ENCODE results near the gene MYL6B.

Gene MYL6B

DNA sequence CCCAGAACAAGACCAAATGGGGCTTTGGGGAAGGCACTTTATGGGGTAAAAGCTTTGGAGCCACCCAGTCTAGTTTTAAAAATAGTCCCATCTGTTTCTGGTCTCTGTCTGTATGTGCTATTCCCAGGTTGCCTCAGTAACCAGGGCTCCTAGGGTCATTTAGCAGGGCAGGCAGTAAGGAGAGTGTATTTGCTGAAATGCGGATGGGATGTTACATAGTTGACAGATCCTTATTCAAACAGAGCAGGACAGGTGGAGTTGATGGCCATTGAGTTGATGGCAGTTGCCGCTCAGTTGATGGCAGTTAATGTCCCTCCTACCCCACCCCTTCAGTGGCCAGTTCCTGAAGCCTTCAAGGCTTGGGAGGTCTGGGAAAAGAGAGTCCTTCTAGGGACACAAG lies 29.8 kb upstream of the MYL6B start:
- DNase-seq (ENCODE audit: low read depth): no peak

DNA sequence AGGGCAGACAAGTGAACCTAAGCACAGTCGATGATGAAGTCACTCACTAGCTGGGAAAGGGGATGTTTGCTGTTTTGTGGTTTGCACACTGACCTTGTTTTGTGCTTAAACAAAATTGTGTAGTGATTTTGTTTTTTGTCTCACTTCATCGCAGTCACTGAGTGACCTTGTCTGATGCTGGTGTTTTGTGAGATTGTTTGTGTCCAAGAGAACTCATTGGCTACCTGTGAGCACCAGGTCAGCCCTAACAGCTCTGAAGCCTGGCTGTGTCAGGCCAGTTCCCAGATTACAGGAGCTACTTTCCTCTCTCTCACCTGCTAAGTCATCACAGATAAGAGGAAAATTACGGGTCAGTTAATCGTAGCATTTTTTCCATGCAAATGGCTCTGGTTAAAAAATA lies 28.3 kb upstream of the MYL6B start:
- no peak for DNase-seq (ENCODE audit: low read depth)

DNA sequence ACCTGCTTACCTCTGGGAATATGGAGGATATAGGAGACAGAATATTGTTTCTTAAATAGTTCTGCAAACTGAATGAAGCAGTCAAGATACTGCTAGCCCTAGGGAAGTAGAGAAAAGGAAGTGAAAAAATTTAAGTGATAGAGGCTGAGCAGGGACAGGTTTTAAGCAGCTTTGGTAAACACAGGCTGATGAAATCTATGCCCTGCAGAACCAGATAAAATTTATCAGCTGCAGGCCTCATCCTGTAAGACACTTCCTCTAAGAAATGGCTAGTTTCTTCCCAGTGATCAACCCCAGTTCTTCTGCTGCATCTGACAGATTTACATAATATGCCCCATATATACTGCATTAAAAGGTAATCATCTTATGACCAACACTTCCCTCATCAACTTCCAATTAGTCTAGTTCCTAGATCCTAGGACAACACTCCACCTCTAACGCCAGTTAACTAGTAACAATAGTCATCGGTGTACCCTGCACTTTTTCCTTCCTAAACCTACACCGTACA lies 25.6 kb upstream of the MYL6B start:
- DNase-seq (ENCODE audit: low read depth): no peak

DNA sequence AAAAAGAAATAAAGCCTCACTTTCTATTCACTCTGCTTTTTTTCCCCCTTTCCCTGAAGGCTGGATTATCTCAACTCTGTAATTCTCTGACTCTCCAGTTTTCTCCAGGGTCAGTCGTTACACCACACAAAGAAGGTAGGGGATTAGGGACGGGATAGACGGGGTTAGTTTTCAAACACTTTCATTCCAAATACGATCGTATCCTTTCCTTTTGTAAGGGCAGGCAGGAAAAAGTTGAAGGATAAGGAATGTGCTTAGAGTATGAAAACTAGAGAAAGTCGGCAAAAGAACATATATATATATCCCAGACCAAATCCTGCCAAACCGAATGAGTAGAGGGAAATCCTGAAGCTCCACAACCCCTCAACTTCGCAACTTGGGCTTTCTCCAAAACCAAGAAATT lies 24.9 kb upstream of the MYL6B start:
- no peak for DNase-seq (ENCODE audit: low read depth)

DNA sequence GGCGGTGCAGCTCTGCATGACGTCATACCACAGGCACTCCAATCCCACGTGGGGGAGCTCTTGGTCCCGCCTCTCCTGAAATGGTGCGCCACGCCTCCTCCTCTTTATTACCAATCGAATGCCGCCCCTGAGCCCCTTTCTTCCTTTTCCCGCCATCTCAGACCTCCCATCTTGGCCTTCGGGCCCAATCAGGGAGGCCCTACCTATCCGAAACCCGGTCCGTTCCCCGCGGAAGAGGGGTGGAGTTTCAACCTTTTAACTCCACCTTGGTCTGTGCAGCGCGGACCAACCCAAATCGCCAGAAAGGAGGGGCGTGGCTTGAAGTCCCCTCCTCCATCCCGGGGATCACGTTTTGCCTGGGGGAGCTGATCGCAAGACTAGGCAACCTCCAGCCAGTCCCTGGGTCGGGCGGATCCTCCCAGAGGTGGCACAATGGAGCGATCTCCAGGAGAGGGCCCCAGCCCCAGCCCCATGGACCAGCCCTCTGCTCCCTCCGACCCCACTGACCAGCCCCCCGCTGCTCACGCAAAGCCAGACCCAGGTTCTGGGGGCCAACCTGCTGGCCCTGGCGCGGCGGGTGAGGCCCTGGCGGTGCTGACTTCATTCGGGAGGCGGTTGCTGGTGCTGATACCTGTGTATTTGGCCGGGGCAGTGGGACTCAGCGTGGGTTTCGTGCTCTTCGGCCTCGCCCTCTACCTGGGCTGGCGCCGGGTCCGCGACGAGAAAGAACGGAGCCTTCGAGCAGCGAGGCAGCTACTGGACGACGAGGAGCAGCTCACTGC lies 24.3 kb upstream of the MYL6B start, which contains the start of gene ESYT1:
ESYT1 (plus strand) TSS at position 380 of the 782 bp plus-strand sequence; CDS start at position 433, 53 bp downstream.
- peak; percentile 87 for DNase-seq (ENCODE audit: low read depth)

DNA sequence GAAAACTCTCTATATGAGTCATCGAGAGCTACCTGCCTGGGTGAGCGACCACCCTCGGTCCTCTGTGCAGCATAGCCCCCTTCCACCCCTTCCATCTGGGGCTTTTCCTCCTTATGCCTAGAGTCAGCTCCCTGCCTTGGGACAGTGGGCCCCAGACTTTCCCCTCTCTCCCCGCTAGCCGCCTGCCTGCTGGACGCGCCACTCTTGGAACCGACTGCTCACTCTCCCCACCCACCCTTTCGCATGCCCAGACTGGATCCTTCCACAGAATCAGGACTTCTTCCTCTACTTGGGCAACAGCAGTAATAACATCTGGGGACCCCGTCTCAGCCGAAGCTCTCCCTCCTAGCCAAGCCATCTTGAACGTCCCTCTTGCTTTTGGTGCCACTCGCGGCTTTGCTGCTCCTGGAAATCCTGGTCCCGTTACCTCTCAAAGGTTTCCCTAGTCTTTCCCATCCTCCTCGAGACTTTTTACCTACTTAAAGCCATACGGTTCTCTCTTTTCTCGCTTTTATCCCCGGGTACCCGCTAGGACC lies 23.6 kb upstream of the MYL6B start:
- DNase-seq (ENCODE audit: low read depth): no peak

DNA sequence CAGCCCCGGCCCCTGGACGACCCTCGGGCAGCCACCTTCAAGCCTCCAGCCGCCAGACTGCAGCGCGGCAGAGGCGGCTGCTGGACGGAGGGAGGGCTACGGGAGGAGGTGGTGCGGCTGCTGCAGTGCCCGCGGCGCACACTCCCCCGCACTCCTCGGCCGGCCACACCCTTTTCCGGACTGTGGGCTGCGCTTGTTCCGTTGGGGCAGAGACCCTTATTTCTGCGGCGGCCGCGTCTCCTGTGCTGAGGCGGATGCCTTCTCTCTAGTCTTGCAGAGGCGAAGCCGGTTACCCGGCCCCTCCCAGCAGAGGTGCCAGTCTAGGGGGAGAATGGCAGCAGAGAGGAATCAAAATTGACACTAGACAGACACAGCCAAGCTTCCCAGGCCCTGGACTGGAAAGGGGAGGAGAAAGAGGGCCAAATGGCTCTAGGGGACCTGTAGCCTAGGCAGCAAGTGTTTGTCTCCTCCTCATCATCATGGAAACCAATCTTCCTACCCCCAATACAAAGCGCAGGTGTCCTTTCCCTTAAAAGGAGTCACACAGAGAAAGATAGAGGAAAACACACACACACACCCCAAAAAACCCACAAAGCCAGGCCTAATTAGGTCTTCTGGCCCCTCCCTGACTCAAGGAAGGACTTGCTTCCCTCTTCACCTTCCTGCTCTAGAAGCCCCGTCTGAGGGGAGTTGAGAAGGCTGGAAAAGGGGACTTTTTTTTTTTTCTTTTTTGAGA lies 23.0 kb upstream of the MYL6B start:
- peak; percentile 45 for DNase-seq (ENCODE audit: low read depth)

DNA sequence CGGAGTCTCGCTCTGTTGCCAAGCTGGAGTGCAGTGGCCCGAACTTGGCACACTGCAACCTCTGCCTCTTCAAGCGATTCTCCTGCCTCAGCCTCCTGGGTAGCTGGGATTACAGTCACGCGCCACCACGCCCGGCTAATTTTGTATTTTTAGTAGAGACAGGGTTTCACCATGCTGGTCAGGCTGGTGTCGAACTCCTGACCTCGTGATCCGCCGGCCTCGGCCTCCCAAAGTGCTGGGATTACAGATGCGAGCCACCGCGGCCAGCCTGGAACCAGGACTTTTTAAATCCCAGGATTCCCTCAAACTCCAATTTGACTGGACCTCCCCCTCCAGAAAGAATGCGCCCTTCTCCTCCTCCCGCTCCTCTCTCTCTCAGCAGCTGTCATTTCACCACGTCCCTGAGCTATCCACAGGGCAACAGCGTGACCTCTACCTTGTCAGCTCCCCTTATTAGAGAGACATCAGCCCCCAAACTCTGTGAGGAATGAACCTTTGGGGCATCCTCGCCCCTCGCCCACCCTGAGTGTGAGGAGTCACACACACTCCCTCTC lies 22.4 kb upstream of the MYL6B start:
- DNase-seq (ENCODE audit: low read depth): no peak

DNA sequence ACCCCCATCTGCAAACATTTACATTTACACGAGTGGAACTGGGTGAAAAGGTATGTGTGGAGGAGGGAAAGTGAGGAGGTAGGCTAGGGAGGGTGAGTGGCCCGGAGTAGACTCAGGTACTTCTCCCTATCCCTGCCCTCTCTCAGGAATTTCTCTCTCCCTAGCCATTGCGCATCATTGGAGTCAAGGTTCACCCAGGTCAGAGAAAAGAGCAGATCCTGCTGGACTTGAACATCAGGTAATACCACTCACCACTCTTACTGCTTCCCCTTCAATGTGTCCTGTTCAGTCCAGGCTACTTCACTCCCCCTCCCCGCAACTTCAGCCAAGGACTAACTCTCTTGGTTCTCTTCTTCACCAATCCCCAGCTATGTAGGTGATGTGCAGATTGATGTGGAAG lies 21.5 kb upstream of the MYL6B start:
- DNase-seq (ENCODE audit: low read depth): no peak

DNA sequence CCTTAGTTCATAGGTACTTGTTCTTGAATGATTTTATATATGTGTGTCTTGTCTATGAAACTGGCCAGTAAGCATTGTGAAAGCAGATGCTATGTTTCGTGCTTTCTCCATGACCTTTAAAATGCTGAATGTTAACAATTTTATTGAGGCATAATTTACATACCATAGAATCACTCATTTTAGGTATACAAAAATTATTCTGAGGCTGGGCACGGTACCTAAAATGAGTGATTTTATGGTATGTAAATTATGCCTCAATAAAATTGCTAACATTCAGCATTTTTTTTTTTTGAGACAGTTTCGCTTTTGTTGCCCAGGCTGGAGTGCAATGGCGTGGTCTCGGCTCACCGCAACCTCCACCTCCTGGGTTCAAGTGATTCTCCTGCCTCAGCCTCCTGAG lies 17.5 kb upstream of the MYL6B start:
- no peak for DNase-seq (ENCODE audit: low read depth)

DNA sequence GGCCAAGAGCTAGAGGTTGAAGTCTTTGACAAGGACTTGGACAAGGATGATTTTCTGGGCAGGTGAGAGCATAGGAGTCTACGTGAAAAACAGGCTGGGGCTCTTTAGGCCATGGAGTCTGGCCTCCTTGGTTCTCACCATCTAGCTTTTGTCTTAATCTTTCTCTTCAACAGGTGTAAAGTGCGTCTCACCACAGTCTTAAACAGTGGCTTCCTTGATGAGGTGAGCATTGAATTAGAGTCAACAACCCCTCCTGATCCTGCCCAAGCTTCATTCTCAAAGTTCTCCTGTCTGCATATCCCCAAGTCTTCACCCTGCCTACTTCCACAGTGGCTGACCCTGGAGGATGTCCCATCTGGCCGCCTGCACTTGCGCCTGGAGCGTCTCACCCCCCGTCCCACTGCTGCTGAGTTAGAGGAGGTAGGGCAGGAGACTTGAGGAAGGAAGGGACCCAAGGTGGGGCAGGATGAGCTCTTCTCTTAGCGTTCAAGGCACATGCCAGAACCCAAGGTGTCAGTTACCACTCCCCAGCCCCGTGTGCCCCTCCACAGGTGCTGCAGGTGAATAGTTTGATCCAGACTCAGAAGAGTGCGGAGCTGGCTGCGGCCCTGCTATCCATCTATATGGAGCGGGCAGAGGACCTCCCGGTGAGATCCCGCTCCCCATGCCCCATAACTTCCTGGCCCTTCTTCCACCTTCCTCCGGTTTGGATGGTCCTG lies 14.4 kb upstream of the MYL6B start:
- no peak for DNase-seq (ENCODE audit: low read depth)

DNA sequence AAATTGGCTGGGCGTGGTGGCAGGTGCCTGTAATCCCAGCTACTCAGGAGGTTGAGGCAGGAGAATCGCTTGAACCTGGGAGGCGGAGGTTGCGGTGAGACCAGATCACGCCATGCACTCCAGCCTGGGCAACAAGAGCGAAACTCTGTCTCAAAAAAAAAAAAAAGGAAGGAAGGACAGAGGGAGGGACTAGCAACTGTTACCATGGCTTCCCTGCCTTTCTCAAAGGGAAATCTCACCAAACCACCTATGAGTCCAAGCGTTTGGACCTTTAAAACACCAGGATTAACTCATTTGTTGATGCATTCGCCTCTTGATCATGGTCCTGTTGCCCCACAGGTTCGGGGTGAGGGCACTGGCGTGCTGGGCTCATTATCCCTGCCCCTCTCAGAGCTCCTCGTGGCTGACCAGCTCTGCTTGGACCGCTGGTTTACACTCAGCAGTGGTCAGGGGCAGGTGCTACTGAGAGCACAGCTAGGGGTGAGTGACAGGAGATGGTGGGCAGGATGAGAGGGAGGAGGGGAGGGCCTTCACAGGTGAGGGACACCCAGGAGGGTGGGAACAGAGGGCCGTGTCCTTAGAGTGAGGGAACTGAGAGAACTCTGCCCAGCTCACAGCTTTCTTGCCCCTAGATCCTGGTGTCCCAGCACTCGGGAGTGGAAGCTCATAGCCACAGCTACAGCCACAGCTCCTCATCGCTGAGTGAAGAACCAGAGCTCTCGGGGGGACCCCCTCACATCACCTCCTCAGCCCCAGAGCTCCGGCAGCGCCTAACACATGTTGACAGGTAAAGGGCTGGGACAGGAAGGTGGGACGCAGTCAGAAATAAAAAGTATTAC lies 10.2 kb upstream of the MYL6B start:
- no peak for DNase-seq (ENCODE audit: low read depth)

DNA sequence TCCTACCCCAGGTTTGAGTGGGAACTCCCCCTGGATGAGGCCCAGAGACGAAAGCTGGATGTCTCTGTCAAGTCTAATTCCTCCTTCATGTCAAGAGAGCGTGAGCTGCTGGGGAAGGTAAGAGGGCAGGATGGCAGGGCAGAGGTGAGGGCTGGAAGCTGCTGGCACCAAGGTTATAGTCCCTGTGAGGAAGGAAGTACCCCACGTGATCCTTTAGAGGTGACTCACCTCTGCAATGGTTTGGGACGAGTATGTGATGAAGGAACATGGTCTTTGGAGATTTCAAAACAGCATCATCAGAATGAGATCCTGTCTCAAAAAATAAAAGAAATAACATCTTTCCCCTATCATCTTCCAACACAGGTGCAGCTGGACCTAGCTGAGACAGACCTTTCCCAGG lies 9.2 kb upstream of the MYL6B start:
- DNase-seq (ENCODE audit: low read depth): no peak

DNA sequence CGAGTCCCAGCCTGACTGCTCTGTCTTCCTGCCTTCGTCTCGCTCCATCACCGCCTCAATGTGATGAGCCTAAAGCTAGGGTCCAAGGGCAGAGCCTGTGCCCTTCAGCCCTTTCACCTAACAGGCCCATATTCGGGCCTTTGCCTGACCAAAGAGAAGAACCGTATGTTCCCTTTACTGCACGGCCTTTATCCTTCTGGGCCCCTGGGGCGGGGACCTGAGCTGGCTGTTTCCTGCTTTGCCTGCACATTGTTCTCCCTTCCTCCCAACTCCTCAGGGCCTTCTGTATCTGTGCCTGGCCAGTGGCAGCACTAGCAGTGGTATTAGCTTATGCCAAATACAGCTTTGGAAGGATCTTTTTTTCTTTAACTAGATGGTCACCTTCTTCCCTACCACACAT lies 8.5 kb upstream of the MYL6B start:
- no peak for DNase-seq (ENCODE audit: low read depth)

DNA sequence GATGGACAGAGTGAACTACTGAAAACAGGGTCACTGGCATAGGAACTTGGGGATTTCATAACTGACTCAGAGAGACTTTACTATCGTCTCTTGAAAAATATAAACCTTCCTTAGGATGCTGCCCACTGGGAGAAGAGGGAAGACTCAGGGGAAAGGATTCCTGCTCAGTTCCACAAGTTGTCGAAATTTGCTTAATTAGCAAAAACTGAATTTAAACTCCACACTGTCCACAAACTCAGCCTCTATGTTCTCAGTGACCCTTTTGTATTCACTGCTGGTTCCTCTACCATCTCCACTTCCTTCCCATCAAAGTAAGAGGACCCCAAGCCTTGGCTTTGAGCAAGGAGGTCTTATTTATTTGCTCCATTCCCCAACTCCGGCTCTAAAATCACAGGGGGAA lies 7.2 kb upstream of the MYL6B start:
- DNase-seq (ENCODE audit: low read depth): no peak

DNA sequence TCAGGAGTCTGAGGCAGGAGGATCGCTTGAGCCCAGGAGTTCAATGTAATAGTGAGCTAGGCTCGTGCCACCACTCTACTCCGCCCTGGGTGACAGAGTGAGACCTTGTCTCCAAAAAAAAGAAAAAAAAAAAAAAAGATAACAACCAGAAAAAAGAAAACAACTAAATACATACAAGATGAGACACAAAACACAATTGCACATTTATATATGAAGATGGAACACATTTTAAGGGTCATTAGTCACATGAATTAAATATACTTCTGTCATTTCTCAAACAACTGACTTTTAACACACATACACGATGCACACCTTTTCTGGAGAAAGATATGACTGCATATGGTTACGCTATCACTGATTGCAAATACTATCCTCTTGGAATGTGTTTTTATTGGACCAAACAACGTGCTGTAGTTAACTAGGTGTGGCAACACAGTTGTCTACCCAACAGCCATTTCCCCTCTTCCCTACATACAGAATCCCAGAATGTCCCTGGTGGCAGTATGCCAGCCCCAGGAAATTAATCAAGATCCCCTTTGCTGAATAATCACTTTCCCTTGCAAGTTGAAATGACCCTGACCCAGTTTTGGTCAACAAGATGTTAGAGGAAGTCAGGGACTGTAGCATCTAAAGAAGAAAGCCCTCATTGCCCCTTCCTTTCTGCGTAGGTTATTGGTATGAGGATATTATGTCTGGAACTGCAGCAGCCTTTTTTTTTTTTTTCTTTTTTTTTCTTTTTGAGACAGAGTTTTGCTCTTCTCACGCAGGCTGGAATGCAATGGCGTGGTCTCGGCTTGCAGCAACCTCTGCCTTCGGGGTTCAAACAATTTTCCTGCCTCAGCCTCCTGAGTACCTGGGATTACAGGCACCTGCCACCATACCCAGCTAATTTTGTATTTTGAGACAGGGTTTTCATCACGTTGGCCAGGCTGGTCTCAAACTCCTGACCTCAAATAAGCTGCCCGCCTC lies 5.6 kb upstream of the MYL6B start:
- no peak for DNase-seq (ENCODE audit: low read depth)

DNA sequence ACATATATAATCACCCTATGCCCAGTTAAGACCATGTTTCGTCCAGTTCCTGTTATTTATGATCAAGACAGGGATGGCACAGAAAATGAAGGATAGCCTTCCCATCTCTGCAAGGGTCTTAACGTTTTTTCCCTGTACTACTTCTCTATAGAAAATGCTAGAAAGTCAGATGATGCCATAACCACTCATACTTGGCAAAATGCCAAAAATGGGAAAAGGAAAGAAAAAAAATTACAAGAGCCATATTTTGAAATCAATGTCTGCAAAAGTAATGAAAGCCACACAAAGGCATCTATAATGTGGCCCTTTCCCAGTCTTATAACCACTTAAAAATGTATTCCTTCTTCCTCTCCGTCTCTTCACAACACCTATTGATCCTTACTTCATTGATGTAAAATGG lies 1.8 kb upstream of the MYL6B start:
- DNase-seq (ENCODE audit: low read depth): no peak

DNA sequence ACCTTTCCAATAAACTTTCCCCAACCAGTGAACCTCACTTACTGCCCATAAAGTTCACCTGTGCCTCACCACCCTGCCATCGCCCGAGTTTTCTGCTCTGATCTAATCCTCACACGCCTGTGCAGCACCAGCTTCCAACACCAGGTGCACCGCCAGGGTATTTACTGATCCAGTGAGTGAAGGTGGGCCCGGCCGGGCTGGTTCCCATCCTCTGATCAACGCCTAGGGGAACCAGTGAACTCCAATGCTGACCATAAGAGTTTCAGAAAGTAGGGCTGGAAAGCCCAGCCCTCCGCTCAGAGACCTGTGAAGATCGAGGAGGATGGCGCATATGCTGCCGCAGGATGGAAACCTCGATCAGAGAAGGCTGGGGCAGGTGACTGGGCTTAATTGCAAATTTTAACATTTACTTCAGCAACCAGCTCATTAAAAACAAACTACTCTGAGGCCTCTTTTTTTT lies 685 bp upstream of the MYL6B start:
- peak; percentile 38 for DNase-seq (ENCODE audit: low read depth)

DNA sequence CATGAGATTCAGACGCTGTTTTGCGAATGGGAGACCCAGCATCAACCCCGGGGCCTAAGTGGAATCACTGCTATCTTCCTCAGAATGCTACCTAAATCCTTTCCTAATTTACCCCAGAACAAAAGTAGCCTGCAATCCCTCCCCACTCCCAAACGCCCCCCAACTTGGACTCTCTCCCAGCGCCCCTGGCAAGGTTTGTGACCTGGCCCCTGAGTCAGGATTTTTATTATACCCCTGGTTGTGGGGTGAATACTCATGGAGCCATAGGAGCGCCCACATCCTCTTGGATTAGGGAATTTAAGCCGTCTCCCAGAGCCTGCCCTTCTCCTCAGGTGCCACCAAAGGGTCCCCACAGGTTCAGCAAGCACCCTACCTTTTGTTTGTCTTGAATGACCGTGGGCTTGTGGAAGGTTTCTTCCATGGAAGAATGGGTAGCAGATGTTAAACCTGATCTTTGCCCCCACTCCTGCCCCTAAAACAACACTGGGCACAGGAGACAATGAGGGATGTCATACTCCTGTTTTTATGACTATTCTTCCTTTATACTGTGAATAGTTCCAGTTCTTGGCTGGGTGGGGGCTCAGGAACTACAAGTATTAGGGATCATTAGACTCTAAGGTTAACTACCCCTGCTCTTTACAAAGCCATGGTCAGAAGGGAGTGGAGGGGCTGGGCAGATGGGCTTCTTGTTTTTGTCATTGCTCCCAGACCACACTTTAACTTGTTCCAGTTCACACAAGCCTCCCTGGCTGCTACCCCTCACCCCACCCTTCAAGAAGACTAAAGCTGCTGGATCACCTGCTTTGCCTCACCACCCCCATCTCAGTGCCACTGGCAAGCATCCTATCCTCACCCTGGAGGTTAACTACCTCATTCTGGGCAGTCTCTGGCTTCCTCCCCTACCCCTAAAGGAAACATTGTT lies 630 bp downstream of the MYL6B start:
- no peak for DNase-seq (ENCODE audit: low read depth)
